Ramos (cell line): Measurements from ENCODE around the gene NUMBL.

ENCODE experiments used
- in situ Hi-C: fragments of 300-500 bp; cut with MboI; formaldehyde crosslinking; loops from one replicate; pipeline ENCODE4 v1.14.3; 2022; ENCODE audit warnings: low sequenced_read_pairs; ENCODE audit not compliant: unreplicated experiment

Gene NUMBL

GRCh38 chr19:40716482-40717324 lies 26.3 kb upstream of the NUMBL start, which contains the start of the genes COQ8B and ITPKC:
Gene COQ8B (minus strand): TSS chr19:40716886. CDS start chr19:40714632, 2,254 bp downstream.
Gene ITPKC (plus strand): TSS chr19:40717112. CDS start chr19:40717136, 24 bp downstream.
- in situ Hi-C loops = no loop called here

GRCh38 chr19:40716031-40716481 lies 25.6 kb upstream of the NUMBL start:
- in situ Hi-C loops = no loop called here

- in situ Hi-C loops = no loop called here
Measured at GRCh38 chr19:40714441-40715299, 24.2 kb upstream of the NUMBL start.

GRCh38 chr19:40713939-40714338 lies 23.5 kb upstream of the NUMBL start:
- in situ Hi-C loops = no loop called here

- in situ Hi-C loops = no loop called here
Measured at GRCh38 chr19:40709817-40710216, 19.4 kb upstream of the NUMBL start.

GRCh38 chr19:40707615-40708014 lies 17.2 kb upstream of the NUMBL start:
- in situ Hi-C loops = no loop called here

GRCh38 chr19:40705950-40706619 lies 15.6 kb upstream of the NUMBL start:
- in situ Hi-C loops = no loop called here

GRCh38 chr19:40705362-40705651 lies 14.9 kb upstream of the NUMBL start:
- in situ Hi-C loops = no loop called here

GRCh38 chr19:40704491-40705361 lies 14.3 kb upstream of the NUMBL start:
- in situ Hi-C loops = no loop called here

GRCh38 chr19:40703029-40703755 lies 12.7 kb upstream of the NUMBL start:
- in situ Hi-C loops = no loop called here

GRCh38 chr19:40702337-40703012 lies 12.0 kb upstream of the NUMBL start:
- in situ Hi-C loops = no loop called here

- in situ Hi-C loops = no loop called here
Measured at GRCh38 chr19:40701758-40702157, 11.3 kb upstream of the NUMBL start.

- in situ Hi-C loops = no loop called here
Measured at GRCh38 chr19:40700083-40700482, 9.6 kb upstream of the NUMBL start.

GRCh38 chr19:40697007-40697406 lies 6.6 kb upstream of the NUMBL start:
- in situ Hi-C loops = no loop called here

GRCh38 chr19:40695881-40696280 lies 5.4 kb upstream of the NUMBL start:
- in situ Hi-C loops = no loop called here

GRCh38 chr19:40693896-40694295 lies 3.4 kb upstream of the NUMBL start:
- in situ Hi-C loops = no loop called here

GRCh38 chr19:40693150-40693788 lies 2.8 kb upstream of the NUMBL start:
- in situ Hi-C loops = no loop called here

GRCh38 chr19:40692212-40692551 lies 1.7 kb upstream of the NUMBL start:
- in situ Hi-C loops = no loop called here
